ENCODE data around the gene KRTAP10-7. TPM values are rescaled to one million over a fixed set of nuclear protein-coding genes. Genes with fewer than 3 reads are reported as not detected.

KRTAP10-7 gene
- total RNA-seq, 1 donor from 2014 or later: not detected

GRCh38 chr21:44612029-44612486 is 11.7 kb downstream of the KRTAP10-7 start, which contains the start of gene KRTAP10-8:
TSS of gene KRTAP10-8 (plus strand) at chr21:44612079. CDS start at chr21:44612101, 22 bp downstream.
- Histone ChIP-seq H3K4me3 (no peak within 1 kb of the TSS), H3K4me1 (no peaks in the 10 kb centered on the region), H3K27me3 (ENCODE audit: low read depth) (no peaks in the 10 kb centered on the region), H3K36me3 (no peaks in the 10 kb centered on the region), H3K9me3 (peaks cover 13% of the 10 kb centered on the region), H3K27ac (no peak within 1 kb of the TSS)
- ATAC-seq (no peak), DNase-seq (no peak)
- TF ChIP-seq CTCF (IDR thresholded peaks at IDR 0.05): no peak
- intact Hi-C loops (cut with DNase I): no loop called here

- ATAC-seq: no peak
- H3K27me3 ChIP-seq (ENCODE audit: low read depth): no peaks in the 10 kb centered on the region
- peaks cover 13% of the 10 kb centered on the region for H3K9me3 ChIP-seq
- DNase-seq: no peak
- H3K27ac ChIP-seq: no peak overlapping the region
- no peaks in the 10 kb centered on the region for H3K4me1 ChIP-seq
- no peak overlapping the region for H3K4me3 ChIP-seq
- TF ChIP-seq CTCF (IDR thresholded peaks at IDR 0.05): no peak
- no peaks in the 10 kb centered on the region for H3K36me3 ChIP-seq
- intact Hi-C loops (cut with DNase I): no loop called here
Observed at GRCh38 chr21:44612669-44613229, 12.4 kb downstream of the KRTAP10-7 start.

GRCh38 chr21:44613386-44614155 is 13.2 kb downstream of the KRTAP10-7 start:
- H3K9me3 ChIP-seq: peaks cover 13% of the 10 kb centered on the region
- TF ChIP-seq CTCF (IDR thresholded peaks at IDR 0.05): no peak
- no peaks in the 10 kb centered on the region for H3K36me3 ChIP-seq
- DNase-seq (no peak), ATAC-seq (no peak)
- H3K4me3 ChIP-seq: no peak overlapping the region
- H3K27ac ChIP-seq: no peak overlapping the region
- intact Hi-C loops (cut with DNase I): no loop called here
- no peaks in the 10 kb centered on the region for H3K27me3 ChIP-seq (ENCODE audit: low read depth)
- H3K4me1 ChIP-seq: no peaks in the 10 kb centered on the region

- TF ChIP-seq CTCF (IDR thresholded peaks at IDR 0.05): no peak
- Histone ChIP-seq H3K36me3 (no peaks in the 10 kb centered on the region), H3K4me1 (no peaks in the 10 kb centered on the region), H3K9me3 (peaks cover 13% of the 10 kb centered on the region), H3K4me3 (no peak overlapping the region), H3K27me3 (ENCODE audit: low read depth) (no peaks in the 10 kb centered on the region), H3K27ac (no peak overlapping the region)
- DNase-seq (no peak), ATAC-seq (no peak)
- intact Hi-C loops (cut with DNase I): no loop called here
Observed at GRCh38 chr21:44614161-44614631, 13.8 kb downstream of the KRTAP10-7 start.

GRCh38 chr21:44614961-44615391 is 14.6 kb downstream of the KRTAP10-7 start:
- H3K36me3 ChIP-seq: no peaks in the 10 kb centered on the region
- intact Hi-C loops (cut with DNase I): no loop called here
- H3K27ac ChIP-seq: no peak overlapping the region
- DNase-seq: no peak
- H3K27me3 ChIP-seq (ENCODE audit: low read depth): no peaks in the 10 kb centered on the region
- TF ChIP-seq CTCF (IDR thresholded peaks at IDR 0.05): no peak
- ATAC-seq: no peak
- H3K9me3 ChIP-seq: peaks cover 13% of the 10 kb centered on the region
- H3K4me1 ChIP-seq: no peaks in the 10 kb centered on the region
- H3K4me3 ChIP-seq: no peak overlapping the region

Data from lower lobe of right lung (tissue), 2 donors.